AG09319 (cell line): ENCODE measurements around the gene FN3KRP.

Source experiments
- DNase-seq: peaks from one replicate; pipeline ENCODE4 v3.0.0-alpha.2; 2010; ENCODE audit warnings: low read depth; ENCODE audit errors: extremely low read depth
- CTCF ChIP-seq: IDR thresholded peaks from 2 replicates; pipeline ENCODE4 v1.5.1; 2011; ENCODE audit warnings: low read depth, mild to moderate bottlenecking, inconsistent platforms, low read length, moderate library complexity

FN3KRP gene

DNA sequence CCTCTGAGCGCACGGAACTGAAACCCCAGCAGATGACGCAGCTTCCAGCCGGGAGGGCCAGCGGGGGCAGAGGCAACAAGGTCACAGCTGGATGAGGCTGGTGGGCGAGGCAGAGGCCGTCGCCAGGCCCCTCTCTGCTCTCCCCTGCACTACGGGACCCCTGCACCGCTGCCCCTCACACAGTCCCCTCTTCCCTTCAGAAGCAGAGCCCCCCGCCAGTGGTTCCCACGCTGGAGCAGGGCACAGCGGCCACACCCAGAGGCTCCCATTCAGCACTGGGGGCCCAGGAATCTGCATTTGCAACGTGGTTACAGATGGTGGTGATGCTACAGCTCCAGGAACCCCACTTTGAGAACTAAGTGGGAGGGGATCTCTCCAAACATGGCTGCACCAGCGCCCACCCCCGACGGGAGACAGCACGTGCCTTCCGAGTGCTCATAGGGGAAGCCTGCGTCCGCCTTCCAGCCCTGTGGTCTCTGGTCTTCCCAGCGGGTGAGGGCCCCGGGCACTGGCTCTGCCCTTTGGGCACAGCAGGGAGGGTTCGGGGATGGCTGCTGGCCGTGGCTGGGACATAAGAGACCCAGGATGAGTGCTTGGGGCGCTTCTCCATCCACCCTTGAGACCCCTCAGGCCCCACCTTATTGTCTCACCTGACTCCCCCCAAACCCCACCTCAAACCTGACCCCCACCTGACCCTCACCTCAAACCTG, 13.3 kb upstream of the FN3KRP start:
- no peak for DNase-seq
- TF ChIP-seq CTCF, result no peak

- TF ChIP-seq CTCF, result no peak
- no peak for DNase-seq
Observed at GRCh38 chr17:82703935-82704865, 12.3 kb upstream of the FN3KRP start.

- no peak for DNase-seq
- no peak for TF ChIP-seq CTCF
Observed at GRCh38 chr17:82704886-82705285, 11.6 kb upstream of the FN3KRP start.

DNA sequence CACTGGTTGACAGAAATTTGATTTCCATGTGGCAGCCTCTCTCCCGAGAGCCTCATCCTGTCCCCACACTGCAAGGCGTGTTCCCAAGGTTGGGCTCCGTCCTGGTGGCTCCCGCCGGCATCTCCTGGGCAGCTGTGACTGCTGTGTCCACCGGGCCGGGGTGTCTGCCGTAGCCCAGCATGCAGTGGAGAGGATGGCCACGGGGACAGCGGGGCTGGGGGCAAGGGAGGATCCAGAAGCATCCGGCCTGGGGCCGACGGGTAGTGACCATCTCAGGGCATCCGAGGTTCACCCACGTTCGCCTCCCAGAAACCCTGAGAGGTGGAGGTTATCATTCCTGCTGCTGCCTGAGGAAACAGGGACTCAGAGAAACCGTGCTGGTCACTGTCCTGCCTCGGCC, 10.8 kb upstream of the FN3KRP start:
- TF ChIP-seq CTCF, result no peak
- no peak for DNase-seq

GRCh38 chr17:82709024-82709675, 7.4 kb upstream of the FN3KRP start:
- no peak for DNase-seq

GRCh38 chr17:82709676-82710498, 6.6 kb upstream of the FN3KRP start:
- DNase-seq, result no peak
- TF ChIP-seq CTCF, result no peak

More at GRCh38 chr17:82709024-82709675, 7.4 kb upstream of the FN3KRP start:
- TF ChIP-seq CTCF, result no peak
